Measurements from ENCODE around the gene ABCD3. TPM values are rescaled to one million over a fixed set of nuclear protein-coding genes. Genes with fewer than 3 reads are reported as not detected.

ABCD3 gene
- total RNA-seq, 1 donor from 2014 or later: 38.4 TPM

Other genes starting within 250 kb of the ABCD3 start
- 17.6 and 19.9 TPM in 2 replicates for gene ARHGAP29, start 180.8 kb upstream of the ABCD3 start, total RNA-seq
- 36.1 and 55.7 TPM in 2 replicates for gene F3, start 123.4 kb downstream of the ABCD3 start, total RNA-seq

Data from astrocyte (in vitro differentiated cells and primary cell).